ENCODE results near the gene PERM1. TPM values are rescaled to one million over a fixed set of nuclear protein-coding genes. Genes with fewer than 3 reads are reported as not detected.

The PERM1 gene
- total RNA-seq, 8 experiments from 2014 or later = 0.05 to 1.7 (median 0.20) TPM; not detected in 1

GRCh38 chr1:970242-970972 is 11.5 kb downstream of the PERM1 start:
- no peak for ATAC-seq (replicated peaks in 6 of 8)

GRCh38 chr1:969260-969855 is 12.5 kb downstream of the PERM1 start:
- Histone ChIP-seq H3K4me3 (no peak overlapping the region), H3K27ac (no peak overlapping the region), H3K4me1 (replicated peaks in 1 of 2) (peaks cover 8 to 12% of the 10 kb centered on the region in 2 donors)
- in situ Hi-C loops (cut with MboI; ENCODE audit: low pct_unique_long_range_greater_than_20kb in 2 of 9, low sequenced_read_pairs in 9 of 9, unreplicated experiment in 9 of 9) = no loop called here
- WGBS, 10 experiments = 52 to 82% (median 71%) methylated on average over 2 to 15 of the region's 15 CpGs; no CpG with 5 or more reads in 2 of the 10 experiments
- ATAC-seq (replicated peaks in 6 of 8) = no peak

More at GRCh38 chr1:970242-970972, 11.5 kb downstream of the PERM1 start:
- Histone ChIP-seq H3K4me3 (no peak overlapping the region), H3K4me1 (replicated peaks in 1 of 2) (peaks cover 8 to 12% of the 10 kb centered on the region in 2 donors), H3K27ac (no peak overlapping the region)
- in situ Hi-C loops (cut with MboI; ENCODE audit: low pct_unique_long_range_greater_than_20kb in 2 of 9, low sequenced_read_pairs in 9 of 9, unreplicated experiment in 9 of 9) = no loop called here
- 30 to 58% (median 50%) methylated on average over 3 to 18 of the region's 33 CpGs; no CpG with 5 or more reads in 7 of the 10 experiments for WGBS, 10 experiments

GRCh38 chr1:967466-968343 is 14.2 kb downstream of the PERM1 start:
- WGBS, 10 experiments = 40 to 100% (median 54%) methylated on average over 1 to 11 of the region's 23 CpGs; no CpG with 5 or more reads in 6 of the 10 experiments
- H3K4me3 ChIP-seq = no peak overlapping the region
- H3K4me1 ChIP-seq (replicated peaks in 1 of 2) = peaks cover 8 to 12% of the 10 kb centered on the region in 2 donors
- no peak overlapping the region for H3K27ac ChIP-seq
- in situ Hi-C loops (cut with MboI; ENCODE audit: low pct_unique_long_range_greater_than_20kb in 2 of 9, low sequenced_read_pairs in 9 of 9, unreplicated experiment in 9 of 9) = no loop called here
- ATAC-seq (replicated peaks in 6 of 8) = no peak

- H3K4me1 ChIP-seq (replicated peaks in 1 of 2) = peaks cover 8 to 12% of the 10 kb centered on the region in 2 donors
- in situ Hi-C loops (cut with MboI; ENCODE audit: low pct_unique_long_range_greater_than_20kb in 2 of 9, low sequenced_read_pairs in 9 of 9, unreplicated experiment in 9 of 9) = no loop called here
- H3K4me3 ChIP-seq = peak overlapping the region; percentile 2 to 39 (median 25)
- H3K27ac ChIP-seq = no peak overlapping the region
- 0 to 6% methylated on average over 12 to 15 of the region's 60 CpGs; no CpG with 5 or more reads in 8 of the 10 experiments for WGBS, 10 experiments
- ATAC-seq (replicated peaks in 6 of 8) = peak; percentile 68 to 94 (median 76)
Observed at GRCh38 chr1:966704-967300, 15.1 kb downstream of the PERM1 start.

- peak within 1 kb of the TSS; percentile 2 to 39 (median 25) for H3K4me3 ChIP-seq
- in situ Hi-C loops (cut with MboI; ENCODE audit: low pct_unique_long_range_greater_than_20kb in 2 of 9, low sequenced_read_pairs in 9 of 9, unreplicated experiment in 9 of 9) = no loop called here
- H3K27ac ChIP-seq = no peak within 1 kb of the TSS
- peaks cover 10 to 16% of the 10 kb centered on the region in 2 donors for H3K4me1 ChIP-seq (replicated peaks in 1 of 2)
- 0 to 60% (median 1%) methylated on average over 1 to 6 of the region's 31 CpGs; no CpG with 5 or more reads in 6 of the 10 experiments for WGBS, 10 experiments
- peak; percentile 8 to 55 (median 26) for ATAC-seq (replicated peaks in 6 of 8)
Observed at GRCh38 chr1:966135-966703, 15.7 kb downstream of the PERM1 start, which contains the start of gene PLEKHN1. TSS of gene PLEKHN1 (plus strand) at chr1:966482. CDS start at chr1:966532, 50 bp downstream.

- in situ Hi-C loops (cut with MboI; ENCODE audit: low pct_unique_long_range_greater_than_20kb in 2 of 9, low sequenced_read_pairs in 9 of 9, unreplicated experiment in 9 of 9) = no loop called here
- Histone ChIP-seq H3K27ac (no peak overlapping the region), H3K4me1 (replicated peaks in 1 of 2) (peaks cover 10 to 18% of the 10 kb centered on the region in 2 donors), H3K4me3 (no peak overlapping the region)
- WGBS, 10 experiments = 62 to 86% (median 72%) methylated on average over 1 to 7 of the region's 26 CpGs; no CpG with 5 or more reads in 6 of the 10 experiments
- no peak for ATAC-seq (replicated peaks in 6 of 8)
Observed at GRCh38 chr1:965526-966134, 16.3 kb downstream of the PERM1 start.

- in situ Hi-C loops (cut with MboI; ENCODE audit: low pct_unique_long_range_greater_than_20kb in 2 of 9, low sequenced_read_pairs in 9 of 9, unreplicated experiment in 9 of 9) = no loop called here
- 85 to 100% (median 93%) methylated on average over 1 to 15 of the region's 51 CpGs; no CpG with 5 or more reads in 4 of the 10 experiments for WGBS, 10 experiments
- no peak overlapping the region for H3K27ac ChIP-seq
- no peak for ATAC-seq (replicated peaks in 6 of 8)
- H3K4me1 ChIP-seq (replicated peaks in 1 of 2) = peaks cover 10 to 18% of the 10 kb centered on the region in 2 donors
- no peak overlapping the region for H3K4me3 ChIP-seq
Observed at GRCh38 chr1:964691-965525, 17.0 kb downstream of the PERM1 start.

- in situ Hi-C loops (cut with MboI; ENCODE audit: low pct_unique_long_range_greater_than_20kb in 2 of 9, low sequenced_read_pairs in 9 of 9, unreplicated experiment in 9 of 9) = no loop called here
- Histone ChIP-seq H3K27ac (no peak overlapping the region), H3K4me3 (no peak overlapping the region), H3K4me1 (replicated peaks in 1 of 2) (peaks cover 10 to 18% of the 10 kb centered on the region in 2 donors)
- ATAC-seq (replicated peaks in 6 of 8) = no peak
- WGBS, 10 experiments = 85 to 100% (median 96%) methylated on average over 1 to 20 of the region's 47 CpGs; no CpG with 5 or more reads in 4 of the 10 experiments
Observed at GRCh38 chr1:963746-964525, 18.0 kb downstream of the PERM1 start.

- ATAC-seq (replicated peaks in 6 of 8) = no peak
- H3K4me1 ChIP-seq (replicated peaks in 1 of 2) = peaks cover 12 to 20% of the 10 kb centered on the region in 2 donors
- 84 to 100% (median 95%) methylated on average over 1 to 10 of the region's 16 CpGs; no CpG with 5 or more reads in 4 of the 10 experiments for WGBS, 10 experiments
- H3K27ac ChIP-seq = no peak overlapping the region
- in situ Hi-C loops (cut with MboI; ENCODE audit: low pct_unique_long_range_greater_than_20kb in 2 of 9, low sequenced_read_pairs in 9 of 9, unreplicated experiment in 9 of 9) = no loop called here
- no peak overlapping the region for H3K4me3 ChIP-seq
Observed at GRCh38 chr1:963301-963651, 18.6 kb downstream of the PERM1 start.

- H3K4me3 ChIP-seq = no peak overlapping the region
- peaks cover 18 to 26% of the 10 kb centered on the region in 2 donors for H3K4me1 ChIP-seq (replicated peaks in 1 of 2)
- no peak for ATAC-seq (replicated peaks in 6 of 8)
- in situ Hi-C loops (cut with MboI; ENCODE audit: low pct_unique_long_range_greater_than_20kb in 2 of 9, low sequenced_read_pairs in 9 of 9, unreplicated experiment in 9 of 9) = no loop called here
- no peak overlapping the region for H3K27ac ChIP-seq
- WGBS, 10 experiments = 83 to 94% (median 89%) methylated on average over 4 to 17 of the region's 57 CpGs; no CpG with 5 or more reads in 6 of the 10 experiments
Observed at GRCh38 chr1:962381-963300, 19.3 kb downstream of the PERM1 start.
